GM18909 (cell line): Measurements from ENCODE around the gene CDX1.

ENCODE experiments used
- ATAC-seq: cut with Tn5 transposase; IDR thresholded peaks from one replicate; pipeline ENCODE4 v1.9.1; 2021; ENCODE audit warnings: mild to moderate bottlenecking; ENCODE audit not compliant: unreplicated experiment, poor library complexity

The CDX1 gene

DNA sequence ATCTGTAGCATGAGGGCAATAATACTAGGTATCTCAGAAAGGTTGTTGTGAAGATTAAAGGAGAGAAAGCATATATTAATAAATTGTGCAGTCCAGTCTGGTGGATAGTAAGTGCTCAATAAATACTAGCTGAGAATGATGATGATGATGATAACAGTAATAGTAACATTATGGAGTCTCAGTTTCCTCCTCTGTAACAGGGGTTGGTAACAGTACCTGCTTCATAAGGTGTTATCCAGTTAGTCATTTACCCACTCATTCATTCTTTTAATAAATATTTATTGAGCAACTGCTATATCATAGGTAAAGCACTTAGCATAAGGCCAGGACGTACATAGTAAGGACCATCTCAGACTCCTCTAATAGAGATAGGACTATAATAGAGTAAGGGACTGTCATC lies 30.9 kb downstream of the CDX1 start:
- ATAC-seq = no peak

DNA sequence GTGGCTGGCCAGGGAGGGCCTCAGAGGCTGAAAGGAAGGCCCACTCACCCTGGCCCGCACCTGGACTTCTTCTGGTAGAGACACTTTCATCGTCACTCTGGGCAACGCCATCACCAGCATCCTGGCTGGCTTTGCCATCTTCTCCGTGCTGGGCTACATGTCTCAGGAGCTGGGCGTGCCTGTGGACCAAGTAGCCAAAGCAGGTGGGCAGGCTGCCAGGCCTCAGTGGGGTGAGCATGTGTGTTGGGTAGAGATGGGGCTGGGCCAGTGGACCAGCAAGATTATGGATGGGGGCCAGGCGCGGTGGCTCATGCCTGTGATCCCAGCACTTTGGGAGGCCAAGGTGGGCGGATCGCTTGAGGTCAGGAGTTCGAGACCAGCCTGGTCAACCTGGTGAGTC lies 35.9 kb downstream of the CDX1 start:
- no peak for ATAC-seq

DNA sequence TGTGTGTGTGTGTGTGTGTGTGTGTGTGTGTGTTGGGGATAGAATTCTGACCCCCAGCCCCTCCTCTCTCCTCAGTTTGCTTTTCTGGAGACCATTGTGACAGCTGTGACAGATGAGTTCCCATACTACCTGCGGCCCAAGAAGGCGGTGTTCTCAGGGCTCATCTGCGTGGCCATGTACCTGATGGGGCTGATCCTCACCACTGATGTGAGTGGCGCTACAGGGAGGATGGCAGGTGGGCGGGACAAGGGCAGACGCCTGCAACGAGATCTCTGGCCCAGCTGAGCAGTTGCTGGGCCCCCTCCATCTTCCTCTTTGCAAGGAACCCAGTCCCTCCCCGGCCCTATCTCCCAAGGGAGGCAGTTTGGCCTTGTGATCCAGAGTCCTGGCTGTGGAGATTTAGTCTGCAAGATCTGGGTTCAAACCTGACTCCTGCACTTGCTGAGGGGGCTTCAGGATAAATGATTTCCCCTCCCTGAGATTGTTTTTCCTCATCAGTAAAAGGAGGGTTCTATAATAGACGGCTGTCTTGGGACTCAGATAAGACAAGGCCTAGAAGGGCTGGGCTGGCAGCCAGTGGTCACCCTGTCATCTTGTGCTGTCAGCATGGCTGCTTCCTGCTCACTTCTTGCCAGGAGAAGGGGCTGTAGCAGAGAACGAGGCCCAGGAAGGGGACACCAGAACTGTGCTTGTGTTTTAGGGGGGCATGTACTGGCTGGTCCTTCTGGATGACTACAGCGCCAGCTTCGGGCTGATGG lies 37.4 kb downstream of the CDX1 start:
- no peak for ATAC-seq

DNA sequence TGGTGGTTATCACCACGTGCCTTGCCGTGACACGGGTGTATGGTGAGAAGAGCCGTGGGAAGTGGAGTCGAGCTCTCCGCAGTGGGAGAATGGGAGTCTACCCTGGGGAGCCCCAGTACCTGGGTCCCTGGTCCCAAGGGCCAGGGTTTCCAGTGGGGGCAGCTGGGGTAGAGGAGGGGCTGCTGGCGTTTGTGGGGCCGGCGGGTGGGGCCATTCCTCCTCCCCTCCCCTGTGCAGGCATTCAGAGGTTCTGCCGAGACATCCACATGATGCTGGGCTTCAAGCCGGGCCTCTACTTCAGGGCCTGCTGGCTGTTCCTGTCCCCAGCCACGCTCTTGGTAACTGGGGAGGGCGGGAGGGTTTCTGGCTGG lies 38.0 kb downstream of the CDX1 start:
- ATAC-seq = no peak

DNA sequence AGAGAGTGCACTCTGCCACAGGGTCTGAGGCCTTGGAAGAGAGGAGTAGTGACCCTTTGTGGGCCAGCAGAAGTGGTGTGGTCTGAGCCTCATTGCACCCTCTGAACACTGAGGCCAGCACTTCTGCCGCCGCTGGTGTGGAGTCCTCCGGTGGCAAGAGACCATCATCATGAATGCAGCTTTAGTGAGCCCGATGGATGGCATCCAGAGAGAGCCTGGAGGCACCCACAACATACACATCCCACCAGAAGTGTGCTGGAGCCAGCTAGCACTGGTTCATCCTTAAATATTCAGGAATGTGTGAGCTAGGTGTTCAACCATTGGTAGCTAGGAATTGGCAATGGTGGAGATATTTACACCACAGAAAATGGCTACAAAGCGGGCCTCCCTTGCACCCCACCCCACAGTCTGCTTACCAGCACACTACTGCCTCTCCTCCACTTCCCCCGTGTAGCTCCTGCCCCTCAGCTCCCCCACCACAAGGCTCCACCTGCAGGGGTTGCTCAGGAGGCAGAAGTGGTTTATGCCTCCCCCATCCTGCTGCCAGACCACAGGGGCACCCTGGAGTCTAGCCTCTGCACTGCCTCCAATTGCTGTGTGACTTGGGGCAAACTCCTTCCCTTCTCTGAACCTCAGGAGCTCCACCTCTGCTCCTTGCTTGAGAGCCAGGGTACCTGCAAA lies 39.7 kb downstream of the CDX1 start:
- ATAC-seq = no peak

DNA sequence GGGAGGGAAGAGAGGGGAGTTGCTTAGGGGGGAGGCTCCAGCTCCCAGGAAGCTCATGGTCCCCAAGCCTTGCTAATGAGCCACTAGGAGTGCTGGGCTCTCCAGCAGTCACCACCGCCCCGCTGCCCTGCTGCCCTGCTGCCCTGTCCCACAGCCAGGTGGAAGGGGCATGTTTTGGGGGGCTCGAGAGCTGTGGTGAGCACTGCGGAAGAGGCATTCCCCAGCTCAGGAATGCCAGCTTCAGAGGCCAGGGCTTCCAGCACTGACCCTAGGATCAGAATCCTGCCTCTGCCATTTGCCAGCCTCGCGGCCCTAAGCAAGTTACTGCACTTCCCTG lies 40.2 kb downstream of the CDX1 start:
- no peak for ATAC-seq

DNA sequence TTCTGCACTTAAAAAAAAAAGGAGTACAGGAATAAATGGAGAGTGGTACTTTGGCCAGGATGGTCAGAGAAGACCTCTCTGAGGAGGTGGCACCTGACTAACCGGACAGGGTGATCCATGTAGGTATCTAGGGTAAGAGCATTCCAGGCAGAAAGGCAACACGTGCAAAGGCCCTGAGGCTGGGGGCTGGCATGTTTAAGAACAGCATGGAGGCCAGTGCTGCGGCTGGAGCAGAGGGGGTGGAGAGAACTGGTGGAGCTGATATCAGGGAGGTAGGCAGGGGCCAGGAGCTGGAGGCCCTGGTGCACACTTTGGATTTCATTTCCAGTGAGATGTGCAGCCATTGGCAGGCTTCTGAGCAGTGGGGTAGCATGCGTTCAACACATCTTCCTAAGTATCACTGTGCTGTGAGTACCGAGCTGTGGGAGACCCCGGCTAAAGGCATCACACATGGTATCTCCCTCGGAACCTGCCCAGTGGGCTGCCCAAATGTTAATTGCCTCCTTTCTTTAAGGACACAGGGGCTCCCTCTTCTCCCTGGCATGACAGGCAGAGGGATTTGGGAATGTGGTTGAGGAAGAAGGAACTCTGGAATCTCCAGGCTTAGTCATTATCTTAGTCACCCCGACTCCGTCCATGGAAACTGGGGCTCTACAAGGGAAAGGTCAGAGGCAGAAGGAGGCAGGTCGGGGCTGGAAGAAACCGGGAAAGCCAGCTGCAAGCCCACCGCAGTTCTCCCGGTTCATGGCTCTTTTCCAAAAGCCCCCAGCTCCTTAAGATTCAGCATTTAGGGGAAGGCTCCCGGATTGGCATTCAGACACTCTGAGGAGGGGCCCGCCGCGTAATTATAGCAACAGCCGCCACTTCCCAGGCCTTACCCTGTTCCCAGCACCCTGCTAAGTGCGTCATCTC lies 41.9 kb downstream of the CDX1 start:
- no peak for ATAC-seq

DNA sequence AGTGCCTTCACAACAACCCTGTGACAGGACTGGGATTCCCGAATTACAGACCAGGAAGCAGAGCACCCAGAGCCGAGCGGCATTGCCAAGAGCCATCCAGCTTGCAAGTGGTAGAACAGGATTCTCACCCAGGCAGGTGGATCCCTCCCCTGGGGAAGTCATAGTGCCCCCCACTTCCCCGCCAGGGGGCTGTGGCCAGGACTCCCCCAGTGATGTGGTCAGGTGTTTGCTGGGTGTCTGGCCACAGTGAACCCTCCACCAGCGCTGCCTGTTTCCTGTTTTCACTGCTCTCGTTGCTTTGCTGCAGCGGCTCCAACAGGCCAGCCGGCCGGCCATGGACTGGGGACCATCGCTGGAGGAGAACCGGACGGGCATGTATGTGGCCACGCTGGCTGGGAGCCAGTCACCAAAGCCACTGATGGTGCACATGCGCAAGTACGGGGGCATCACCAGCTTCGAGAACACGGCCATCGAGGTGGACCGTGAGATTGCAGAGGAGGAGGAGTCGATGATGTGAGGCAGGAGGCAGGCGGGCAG lies 42.6 kb downstream of the CDX1 start:
- no peak for ATAC-seq

DNA sequence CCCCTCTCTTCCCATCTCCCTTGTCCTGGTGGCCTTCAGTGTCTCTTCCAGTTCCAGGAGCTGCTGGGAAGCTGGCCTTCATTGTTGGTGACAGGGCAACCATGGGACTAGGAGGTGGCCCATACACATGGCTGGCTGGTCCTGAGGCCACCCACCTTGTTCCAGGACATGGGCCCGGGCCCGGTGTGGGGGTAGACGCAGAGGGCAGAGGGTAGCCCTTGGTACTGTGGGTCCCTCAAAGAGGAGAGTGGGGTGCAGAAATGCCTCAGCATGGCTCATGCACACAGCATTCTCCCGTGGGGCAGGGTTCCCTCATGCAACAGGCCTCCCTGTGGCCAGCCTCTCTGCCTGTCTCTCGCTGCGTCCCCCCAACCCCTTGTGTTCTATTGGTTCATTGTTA lies 44.1 kb downstream of the CDX1 start:
- no peak for ATAC-seq

DNA sequence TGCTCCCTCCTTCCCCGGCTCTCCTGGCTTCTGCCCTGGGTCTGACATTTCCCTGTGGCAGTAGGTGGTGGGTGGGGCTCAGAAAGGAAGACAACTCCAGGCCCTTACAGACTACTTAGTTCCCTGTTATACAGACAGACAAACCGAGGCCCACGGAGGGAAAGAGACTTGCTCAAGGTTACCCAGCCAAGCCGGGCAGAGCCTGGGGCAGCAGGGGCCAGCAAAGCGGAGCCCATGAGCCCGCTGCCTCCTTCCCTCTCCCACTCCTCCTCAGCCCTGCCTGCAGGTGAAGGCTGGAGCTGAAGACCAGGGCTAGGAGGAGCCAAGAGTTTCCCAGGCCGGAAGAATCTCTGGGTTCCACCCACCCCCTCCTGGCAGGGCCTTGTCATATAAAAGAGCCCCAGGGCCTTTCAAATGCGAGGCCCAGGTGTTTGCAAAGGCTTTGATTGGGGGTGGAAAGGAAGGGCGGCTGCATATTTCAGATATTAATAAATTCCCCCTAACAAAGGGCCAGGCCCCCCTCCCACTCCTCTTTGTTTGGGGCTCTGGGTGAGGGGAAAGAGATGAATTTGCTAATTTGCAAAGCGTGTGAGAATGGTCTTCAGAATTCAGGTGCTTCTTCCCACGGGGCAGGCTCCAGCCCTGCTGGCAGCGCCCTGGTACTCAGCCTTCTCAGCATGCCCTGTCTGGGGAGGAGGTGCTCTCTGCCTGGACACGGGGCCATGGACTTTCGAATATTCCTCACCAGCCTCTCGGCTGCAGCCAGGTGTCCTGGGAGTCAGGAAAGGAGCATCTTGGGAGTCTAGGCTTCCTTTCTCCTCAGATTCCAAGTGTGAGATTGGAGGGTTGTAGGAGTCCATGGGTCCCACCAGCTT lies 44.8 kb downstream of the CDX1 start:
- no peak for ATAC-seq

DNA sequence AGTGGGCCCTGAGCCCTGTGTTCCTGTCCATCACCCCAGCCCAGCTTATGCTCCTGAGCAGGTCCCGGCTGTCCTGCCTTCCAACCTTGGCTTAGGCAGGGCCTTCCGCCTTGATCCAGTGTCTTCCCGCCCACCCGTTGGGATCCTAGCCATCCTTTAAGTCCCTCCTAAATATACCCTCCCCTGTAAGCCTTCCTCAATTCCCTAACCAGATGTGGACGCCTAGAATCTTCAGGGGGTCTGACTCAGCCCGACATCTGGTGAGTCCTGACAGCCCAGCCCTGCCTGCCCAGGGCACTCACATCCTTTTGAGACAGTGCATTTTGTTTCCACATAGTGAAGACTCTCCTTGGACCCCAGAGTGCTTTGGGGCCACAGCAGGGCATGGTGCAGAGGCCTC lies 47.0 kb downstream of the CDX1 start:
- ATAC-seq = no peak

DNA sequence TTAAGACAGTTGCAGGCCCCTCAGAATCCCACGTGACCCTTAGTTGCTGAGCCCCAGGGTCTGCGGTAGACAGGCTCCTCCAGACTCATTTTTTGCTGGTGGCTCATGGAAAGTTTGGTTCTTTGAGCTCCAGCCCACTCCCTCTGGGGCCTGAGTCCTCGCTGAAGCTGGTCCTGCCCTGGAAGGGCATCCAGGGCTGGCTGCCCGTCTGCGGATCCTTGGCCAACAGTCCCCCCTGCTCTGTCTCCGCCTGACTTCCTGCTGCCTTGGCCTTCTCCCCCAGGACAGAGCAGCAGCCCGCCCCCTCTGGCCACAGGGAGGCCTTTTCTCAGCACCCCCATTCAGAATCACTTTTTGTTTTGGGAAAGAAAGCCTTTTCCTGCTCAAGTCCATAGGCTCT lies 47.7 kb downstream of the CDX1 start:
- ATAC-seq = no peak

DNA sequence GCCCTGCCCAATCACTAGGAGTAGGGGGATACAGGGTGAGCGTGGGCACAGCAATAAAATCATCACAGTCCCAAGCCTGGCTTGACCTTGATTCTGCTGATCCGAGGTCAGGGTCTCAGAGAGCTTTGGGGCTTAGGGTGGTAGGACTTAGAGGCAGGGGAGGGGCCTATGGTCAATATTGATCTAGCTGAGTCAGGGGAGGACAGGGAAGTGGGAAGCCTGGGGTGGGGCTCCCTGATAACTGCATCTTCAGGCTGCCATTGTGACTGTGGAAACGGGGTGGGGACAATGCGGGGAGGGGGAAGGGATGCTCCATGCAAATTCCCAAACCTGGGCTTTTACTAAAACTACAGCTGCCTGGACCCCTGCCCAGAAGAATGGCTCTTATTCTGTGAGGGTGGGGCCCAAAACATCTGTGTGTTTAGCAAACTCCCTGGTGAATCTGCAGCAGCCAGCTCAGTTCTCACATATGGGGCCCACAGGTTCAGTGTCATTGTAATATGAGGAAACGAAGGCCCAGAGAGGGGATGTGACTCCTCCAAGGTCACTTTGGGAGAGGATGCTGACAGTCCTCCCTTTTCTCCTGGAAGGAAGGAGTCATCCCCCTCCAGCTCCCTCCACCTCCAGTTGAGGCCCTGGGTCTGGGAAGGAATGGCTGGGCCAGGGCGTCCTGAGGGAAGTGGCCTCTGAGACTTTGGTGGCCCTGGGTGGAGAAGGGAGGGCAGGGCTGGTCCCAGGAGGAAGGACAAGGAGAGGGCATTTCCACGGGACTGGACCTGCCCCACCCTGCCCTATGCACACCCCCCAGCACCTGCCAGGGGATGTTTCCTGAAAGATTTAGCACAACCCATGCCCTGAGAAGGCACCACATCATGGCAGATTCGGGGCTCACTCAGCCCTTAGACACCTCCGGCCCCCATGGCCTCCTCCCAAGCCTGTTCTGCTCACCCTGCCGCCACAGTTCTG lies 49.7 kb downstream of the CDX1 start:
- no peak for ATAC-seq

DNA sequence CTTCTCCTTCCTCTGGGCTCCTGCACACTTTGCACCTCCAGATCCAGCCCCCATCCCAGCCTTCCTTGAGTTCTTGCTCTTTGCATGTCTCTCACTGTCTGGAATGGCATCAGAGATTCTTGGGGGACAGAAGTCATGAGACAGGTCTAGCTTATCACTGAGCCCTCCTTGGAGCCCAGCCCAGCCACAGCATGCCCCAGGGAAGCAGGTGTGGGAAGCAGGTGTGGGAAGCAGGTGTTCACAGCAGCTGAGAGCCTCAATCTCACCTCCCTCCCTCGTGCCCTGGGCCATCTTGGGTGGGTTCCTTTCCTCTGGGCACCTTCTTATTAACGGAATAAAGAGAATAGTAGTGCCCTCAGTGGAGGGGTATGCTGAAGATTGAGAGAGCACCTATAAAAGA lies 50.5 kb downstream of the CDX1 start:
- ATAC-seq = no peak

DNA sequence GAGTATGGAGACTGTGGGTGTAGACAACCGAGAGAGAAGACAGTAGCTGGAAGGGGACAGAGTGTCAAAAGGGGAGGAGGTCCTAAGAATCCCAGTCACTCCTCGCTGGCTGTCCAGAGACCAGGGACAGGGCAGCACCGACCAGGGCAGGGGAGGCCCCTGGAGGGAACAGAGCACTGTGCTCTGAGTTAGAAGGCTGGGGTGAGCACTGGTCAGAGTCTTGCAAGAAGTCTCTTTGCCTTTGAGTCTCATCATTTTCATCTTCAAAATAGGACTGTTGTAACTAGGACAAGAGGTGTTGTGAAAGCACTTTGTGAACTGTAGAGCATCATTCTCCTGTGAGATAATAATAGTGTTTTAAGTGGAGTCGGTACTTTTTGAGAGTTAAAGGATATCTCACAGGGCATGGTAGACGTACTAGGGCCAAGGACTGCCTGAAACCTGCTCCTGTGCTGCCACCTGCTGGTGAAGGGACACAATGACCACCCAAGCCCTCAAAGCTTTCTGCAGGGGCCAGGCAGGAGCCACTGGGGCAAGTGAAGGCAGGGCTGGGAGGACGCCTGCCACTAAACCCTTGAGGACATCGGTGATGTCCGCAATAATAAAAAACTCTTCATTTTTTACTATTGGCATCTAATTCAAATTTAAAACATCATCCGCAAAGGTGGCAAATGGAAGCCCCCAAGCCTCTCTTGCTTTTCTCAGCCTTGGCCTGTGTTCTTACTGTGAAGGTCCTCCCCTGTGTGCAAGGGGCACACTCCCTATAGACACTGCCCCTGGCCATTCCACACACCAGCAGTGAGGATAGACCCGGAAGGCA lies 51.5 kb downstream of the CDX1 start:
- peak; percentile 84 for ATAC-seq

DNA sequence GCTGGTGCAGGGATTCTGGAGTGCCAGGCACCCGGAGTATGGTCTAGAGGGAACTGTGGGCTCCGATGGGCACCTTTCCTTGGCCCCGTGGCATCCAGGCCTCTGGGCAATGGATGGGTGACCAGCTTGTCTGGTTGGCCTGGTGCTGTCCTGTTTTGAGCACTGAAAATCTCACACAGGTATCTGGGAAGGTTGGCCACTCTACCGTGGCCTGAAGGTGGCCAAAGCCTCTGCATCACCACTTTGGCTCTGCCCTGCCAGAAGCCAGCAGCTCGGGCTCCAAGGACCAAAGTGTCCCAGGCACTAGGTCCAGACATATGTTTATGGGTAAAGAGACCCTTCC lies 52.1 kb downstream of the CDX1 start:
- ATAC-seq = no peak

DNA sequence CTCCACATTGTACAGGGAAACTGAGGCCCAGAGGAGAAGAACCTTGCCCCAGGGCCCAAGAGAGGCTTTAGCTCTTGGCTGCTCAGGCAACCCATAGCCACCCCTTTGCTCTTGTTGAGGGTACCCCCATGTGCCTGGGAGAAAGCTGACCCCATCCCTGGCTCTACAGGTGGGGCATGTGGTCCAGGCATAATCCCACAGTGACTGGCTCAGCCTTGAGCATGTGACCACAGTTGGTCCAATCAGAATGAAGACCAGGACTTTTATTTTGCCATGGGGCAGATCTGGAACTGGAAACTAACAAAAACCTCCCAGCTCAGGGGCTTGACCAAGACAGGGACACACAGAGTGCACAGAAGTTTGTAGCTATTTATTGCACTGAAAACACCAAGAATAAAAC lies 52.6 kb downstream of the CDX1 start:
- ATAC-seq = no peak

DNA sequence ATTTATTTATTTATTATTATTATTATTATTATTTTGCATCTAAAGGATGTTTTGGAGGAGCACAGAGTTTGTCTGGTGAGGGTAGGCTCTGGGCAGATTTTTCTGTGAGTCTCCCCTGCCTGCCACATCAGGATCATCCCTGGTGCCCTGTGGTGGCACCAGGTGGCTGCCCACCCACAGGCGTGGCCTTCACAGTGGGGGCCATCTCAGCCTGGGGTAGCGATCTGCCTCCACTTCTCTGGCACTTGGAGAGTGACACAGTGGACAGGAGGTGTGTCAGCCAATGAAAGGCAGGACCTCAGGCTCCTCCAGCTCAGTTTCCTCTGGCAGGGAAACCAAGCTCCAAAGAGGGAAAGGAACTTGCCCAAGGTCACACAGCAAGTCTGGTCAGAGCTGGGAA lies 53.3 kb downstream of the CDX1 start:
- ATAC-seq = no peak
